ENCODE measurements around the gene TRAPPC11.

GRCh38 chr4:183638436-183638835 lies 20.7 kb upstream of the TRAPPC11 start:
- TF ChIP-seq SUZ12 (IDR thresholded peaks at IDR 0.05; ENCODE audit: extremely low read depth, insufficient read depth, insufficient read length) = no peak
- no peak for TF ChIP-seq ZNF274 (IDR thresholded peaks at IDR 0.05; ENCODE audit: low read depth, low read length)
- TF ChIP-seq YY1 (IDR thresholded peaks at IDR 0.05; ENCODE audit: insufficient read depth, insufficient read length) = no peak
